Measurements from ENCODE around the gene CTNNA1.
A peak's percentile ranks its signal among the peaks of the same experiment; 100 is the strongest.

Gene CTNNA1

GRCh38 chr5:138869038-138869437, 115.8 kb downstream of the CTNNA1 start:
- DNase-seq: no peak

DNA sequence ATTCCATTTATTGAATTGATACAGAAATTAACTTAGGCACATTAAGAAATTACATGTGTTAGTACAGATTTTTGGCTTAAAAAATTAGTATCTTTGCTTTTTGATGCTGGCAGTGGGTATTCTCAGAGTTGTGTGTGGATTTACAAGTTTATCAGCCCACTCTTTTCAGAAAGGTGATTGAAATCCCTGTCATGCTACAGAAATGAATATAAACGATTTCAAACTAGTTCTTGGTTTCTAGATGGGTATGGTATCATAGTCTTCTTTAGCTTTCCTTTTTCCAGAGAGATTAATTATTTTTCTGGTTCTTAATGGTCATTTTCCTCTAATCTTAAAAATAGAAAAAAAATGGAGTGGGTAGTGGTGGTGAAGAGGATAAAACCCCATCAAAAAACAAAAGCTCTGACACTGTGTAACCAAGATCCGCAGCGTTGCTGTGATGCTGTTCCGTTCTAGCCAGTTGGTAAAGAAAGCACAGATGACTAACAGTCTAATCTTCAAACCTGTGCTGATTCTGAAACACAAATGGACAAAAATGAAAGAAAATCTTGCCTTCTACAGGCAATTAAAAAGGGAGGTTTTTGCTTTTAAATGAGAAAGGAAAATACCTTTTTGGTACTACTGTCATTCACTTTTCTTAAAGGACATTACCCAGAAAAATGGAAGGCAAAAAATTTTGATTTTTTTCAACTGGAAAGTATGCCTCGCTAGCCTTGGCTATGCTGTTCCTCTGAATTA, 116.7 kb downstream of the CTNNA1 start:
- peak; percentile 20 for DNase-seq

GRCh38 chr5:138870611-138871010, 117.4 kb downstream of the CTNNA1 start:
- DNase-seq: no peak

DNA sequence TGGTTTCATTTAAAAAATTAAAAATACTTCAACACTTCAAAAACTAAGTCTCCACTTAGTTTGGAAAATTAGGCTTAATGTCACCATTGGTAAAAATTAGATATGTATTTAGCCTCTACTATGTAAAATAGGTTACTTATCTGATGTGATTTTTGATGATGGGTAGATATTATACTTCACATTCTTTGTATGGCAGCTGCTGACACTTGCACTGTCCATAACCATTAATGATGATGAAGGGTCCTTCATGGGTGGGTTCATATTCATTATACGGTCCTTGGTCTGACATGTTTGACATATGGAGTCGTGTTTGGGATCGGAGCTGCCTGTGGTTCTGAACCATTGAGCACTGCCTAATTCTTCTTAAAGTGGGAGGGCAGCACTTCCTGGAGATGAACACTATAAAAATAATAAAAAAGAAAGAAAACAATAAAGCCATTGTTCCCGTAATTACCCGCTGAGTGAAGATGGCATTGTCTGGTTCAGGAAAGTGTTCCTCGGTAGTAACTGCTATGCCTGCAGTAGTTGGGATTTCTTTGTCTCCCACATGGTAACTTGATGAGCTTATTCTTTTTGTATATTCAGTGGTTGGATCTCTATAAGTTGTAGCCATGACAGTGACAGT, 119.7 kb downstream of the CTNNA1 start:
- DNase-seq: no peak

DNA sequence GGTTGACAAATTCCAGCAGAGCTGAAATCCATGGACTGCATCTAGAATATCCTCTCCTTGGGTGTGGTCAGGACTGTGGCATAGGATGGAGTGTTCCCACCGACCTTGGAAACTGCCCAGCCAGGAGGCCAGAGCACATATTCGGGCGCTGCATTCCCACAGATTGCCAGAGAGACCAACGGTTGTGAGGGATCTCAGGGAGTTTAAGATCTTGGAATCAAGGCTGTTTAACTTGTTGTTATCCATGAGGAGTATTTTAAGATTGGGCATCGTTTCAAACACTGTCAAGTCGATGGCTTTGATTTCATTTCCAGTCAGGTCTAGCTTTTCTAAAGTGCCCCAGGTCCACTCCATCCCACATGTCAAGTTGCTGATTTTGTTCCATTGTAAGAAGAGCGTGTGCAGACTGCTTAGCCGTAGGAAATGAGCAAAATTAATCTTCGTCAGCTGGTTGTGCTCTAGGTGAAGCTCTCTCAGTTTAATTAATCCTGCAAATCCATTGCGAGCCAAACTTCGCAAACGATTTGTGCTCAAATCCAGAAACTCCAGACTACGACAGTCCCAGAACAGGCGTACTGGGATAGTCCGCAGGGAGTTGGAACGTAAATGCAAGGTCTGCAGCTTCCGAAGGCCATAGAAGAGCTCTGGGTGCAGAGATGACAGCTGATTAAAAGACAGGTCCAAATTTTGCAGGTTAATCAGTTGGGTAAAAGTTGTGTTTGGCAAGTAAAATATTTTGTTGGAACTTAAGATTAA, 120.4 kb downstream of the CTNNA1 start:
- DNase-seq: no peak

DNA sequence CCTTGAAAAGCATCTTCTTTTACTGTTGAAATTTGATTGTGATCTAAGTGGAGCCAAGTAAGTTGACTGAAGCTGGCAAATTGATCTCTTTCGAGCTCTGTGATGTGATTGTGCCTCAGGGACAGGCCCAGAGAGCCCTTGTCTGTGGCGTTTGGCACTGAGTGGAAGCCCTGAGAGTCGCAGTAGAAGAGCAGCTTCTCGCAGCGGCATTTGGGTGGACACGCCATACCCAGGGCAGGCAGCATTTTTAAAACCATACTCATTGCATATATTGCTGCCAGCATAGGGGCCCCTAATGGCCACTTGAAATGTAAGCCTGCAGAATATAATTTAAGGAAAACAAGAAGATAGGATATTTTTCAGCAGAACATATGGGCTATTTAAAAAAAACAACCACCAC, 121.0 kb downstream of the CTNNA1 start:
- DNase-seq: no peak

DNA sequence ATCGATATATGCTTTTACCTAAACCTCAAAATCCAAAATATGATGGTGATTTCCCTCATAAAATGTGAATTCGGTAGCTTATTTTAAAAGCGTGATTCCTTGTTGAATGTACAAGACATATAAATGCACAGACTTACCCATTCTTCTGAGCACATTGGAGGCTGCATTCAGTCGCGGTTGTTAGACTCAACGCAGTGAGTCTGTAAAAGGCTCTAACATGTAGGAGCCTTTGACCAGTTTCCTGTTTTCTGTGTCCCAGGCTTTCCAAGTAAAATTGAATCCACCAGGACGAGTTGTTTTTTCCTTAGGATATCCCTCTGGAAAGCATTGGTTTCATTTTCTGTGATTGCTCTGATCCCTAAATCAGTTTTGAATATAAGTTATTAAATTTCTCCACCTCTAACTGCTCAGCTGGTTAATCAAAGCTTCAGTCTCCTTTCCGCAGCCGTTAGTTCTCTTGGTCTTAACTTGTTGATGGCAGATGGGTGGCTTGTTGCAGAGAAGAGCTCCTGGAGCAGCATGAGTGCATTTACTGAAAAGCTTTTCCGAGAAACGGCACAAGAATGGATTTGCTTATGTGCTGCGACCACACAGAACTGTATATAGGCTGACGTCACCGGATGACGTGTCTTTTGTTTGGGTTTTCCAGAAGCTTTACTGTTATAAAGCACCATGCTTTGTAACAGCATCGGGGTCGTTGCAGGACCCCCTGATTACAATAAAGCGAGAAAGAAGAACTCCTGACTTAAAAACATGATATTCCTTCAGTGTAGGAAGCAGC, 121.7 kb downstream of the CTNNA1 start, which contains the start of gene LRRTM2:
TSS of gene LRRTM2 (minus strand) at position 565 of the 781 bp plus-strand sequence. CDS start at position 141, 424 bp downstream.
- DNase-seq: no peak

- DNase-seq: no peak
Observed at GRCh38 chr5:138875552-138875875, 122.3 kb downstream of the CTNNA1 start.

DNA sequence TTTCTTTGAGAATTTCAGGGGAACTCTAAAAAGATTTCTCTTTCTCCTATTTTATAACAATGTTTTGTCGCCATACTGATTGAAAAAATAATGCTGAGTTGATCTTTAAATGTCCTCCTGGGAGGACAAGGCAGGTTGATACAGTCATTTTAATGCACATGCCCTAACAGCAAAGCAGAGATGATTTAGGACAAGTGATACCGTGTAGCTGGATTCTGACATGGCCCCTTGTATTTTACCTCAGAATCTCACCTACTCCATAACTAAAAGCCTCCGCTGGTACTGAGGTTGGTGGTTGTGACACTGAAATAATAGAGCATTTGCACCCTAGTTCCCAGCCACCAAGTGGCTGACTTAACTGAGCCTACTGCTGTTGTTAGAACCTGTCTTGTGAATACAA, 122.7 kb downstream of the CTNNA1 start:
- no peak for DNase-seq

GRCh38 chr5:138876811-138877210, 123.6 kb downstream of the CTNNA1 start:
- no peak for DNase-seq

- DNase-seq: no peak
Observed at GRCh38 chr5:138878437-138879235, 125.4 kb downstream of the CTNNA1 start.

GRCh38 chr5:138883211-138883610, 130.0 kb downstream of the CTNNA1 start:
- DNase-seq: no peak

DNA sequence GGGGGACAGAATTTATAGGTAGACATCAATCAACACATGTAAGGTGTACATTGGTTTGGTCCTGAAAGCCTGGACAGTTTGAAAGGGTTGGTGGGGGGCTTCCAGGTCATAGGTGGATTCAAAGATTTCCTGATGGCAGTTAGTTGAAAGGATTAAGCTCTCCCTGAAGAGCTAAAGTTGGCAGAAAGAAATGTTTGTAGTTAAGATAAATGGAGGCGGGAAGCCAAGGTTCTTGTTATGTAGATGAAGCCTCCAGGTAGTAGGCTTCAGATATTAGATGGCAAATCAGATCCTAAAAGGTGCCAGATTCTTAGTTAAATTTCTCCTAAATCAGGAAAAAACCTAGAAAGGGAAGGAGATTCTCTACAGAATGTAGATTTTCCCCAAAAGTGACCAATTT, 130.9 kb downstream of the CTNNA1 start:
- no peak for DNase-seq

DNA sequence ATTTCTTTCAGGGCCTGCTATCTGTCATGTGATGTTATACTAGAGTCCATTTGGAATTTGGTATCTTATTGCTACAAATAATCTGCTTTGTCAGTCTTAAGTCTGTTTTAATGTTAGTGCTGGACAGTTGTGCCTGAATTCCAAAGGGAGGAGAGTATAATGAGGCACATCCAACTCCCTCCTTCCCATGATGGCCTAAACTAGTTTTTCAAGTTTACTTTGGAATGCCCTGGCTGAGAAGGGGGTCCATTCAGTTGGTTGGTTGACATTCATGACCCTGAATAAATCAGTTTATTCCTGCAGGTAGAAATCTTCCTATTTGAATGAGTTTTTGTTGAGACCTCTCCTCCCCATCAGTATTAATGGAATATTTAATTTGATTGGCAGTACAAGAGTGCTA, 131.3 kb downstream of the CTNNA1 start:
- DNase-seq: no peak

- DNase-seq: no peak
Observed at GRCh38 chr5:138889994-138890393, 136.8 kb downstream of the CTNNA1 start.

- no peak for DNase-seq
Observed at GRCh38 chr5:138890644-138891043, 137.4 kb downstream of the CTNNA1 start.

DNA sequence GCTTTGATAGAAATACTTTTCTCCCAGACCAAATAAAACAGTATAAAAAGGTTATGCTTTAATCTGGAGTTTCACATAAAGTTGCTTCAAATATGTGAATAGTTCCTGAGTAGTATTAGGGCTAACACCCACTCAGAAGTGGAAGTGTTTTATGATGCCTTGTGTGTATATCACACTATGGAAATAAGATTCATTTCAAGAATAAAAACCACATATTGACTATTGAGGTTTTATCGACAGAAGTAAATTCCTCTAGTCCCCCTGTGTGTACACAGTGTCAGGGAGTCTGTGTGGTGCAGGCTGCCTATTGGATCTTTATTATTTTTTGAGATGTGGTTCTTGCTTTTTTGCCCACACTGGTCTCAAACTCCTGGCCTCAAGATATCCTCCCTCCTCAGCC, 142.7 kb downstream of the CTNNA1 start:
- no peak for DNase-seq

DNA sequence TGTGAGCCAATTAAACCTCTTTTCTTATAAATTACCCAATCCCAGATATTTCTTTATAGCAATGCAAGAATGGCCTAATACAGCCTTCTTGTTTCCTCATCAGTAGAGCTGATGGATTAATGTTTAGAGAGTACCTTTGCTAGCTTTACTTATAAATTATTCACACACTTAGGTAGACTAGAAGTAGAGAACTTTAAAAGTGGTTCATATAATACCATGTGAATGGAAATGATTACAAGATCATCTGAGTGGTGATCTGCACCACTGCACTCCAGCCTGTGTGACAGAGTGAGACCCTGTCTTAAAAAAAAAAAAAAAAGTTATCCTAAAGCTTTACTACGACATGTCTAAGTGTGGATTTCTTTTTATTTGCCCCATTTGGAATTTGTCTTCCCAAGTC, 145.1 kb downstream of the CTNNA1 start:
- DNase-seq: no peak

GRCh38 chr5:138898742-138899141, 145.5 kb downstream of the CTNNA1 start:
- DNase-seq: no peak

DNA sequence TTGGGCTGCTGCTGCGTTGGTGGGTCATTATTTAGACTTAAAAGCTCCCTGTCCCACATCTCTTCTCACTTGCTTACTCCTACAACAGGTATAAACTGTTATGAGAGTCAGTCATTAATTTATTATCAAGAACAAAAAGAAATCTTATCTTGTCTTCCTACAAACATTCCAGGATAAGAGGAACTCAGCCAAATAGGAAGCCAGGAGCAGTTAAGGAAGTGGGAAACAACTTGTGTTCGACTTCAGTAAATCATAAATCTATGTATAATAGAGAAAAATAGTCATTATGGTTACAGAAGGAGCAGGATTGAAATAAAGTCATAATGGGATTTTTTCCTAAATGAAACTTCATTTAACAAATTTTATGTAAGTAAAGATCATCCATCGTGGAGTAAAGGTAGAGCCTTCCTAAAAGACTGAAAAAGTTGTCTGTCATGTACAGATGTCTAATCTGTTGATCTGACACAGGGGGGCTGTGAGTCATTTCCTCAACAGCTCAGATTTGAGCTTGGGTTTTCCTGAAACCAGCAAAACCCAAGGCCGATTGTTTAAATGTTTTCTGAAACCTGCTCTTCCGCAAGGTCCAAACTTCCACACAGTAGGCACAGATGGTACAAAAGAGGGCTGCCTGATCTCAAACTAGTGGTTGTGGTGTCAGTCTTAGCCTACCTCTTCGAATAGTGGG, 147.2 kb downstream of the CTNNA1 start:
- DNase-seq: peak; percentile 35

DNA sequence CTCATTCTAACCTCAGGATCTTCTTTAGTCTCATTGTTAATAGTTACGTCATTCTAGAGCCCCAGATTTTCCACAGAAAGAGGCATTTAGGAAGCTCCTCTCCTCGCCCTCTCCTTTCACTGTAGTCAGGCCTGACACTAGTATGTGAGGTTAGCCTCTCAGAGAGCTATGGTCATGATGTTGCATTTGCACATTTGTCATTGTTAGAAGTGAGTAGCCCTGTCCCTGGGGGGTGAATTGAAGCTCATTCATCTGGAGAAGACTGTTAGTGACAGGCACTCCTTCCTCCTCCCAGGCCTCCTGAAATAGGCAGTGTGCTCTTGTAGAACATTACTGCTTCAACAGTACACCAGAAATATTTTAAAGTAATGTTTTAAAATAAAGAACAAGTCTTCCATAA, 148.5 kb downstream of the CTNNA1 start:
- no peak for DNase-seq

Measured in activated CD4-positive, alpha-beta T cell treated with anti-CD3 and anti-CD28 coated beads for 48 hours (primary cell).